GM21619 (cell line): ENCODE measurements around the gene UBE2E2.

Experiments used
- ATAC-seq: cut with Tn5 transposase; IDR thresholded peaks from one replicate; pipeline ENCODE4 v1.9.1; 2021; ENCODE audit not compliant: unreplicated experiment

The UBE2E2 gene

DNA sequence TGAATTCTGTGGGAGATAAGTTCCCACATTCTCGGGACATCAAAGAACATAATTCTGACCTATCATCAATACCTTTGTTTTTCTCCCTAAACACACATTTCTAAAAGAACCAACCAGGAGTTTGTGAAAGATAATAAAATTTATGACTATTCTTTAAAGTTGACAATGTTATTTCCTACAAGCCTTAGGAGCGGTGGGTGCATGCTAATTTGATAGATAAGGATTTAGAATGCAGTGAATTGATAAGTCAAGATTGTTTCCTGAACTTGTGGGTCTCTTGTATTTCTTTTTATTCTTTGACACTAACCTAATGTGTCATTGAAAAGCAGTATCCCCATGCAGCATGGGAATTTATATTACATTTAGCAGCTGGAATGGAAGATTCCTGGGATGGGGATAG lies 10.3 kb upstream of the UBE2E2 start:
- no peak for ATAC-seq

DNA sequence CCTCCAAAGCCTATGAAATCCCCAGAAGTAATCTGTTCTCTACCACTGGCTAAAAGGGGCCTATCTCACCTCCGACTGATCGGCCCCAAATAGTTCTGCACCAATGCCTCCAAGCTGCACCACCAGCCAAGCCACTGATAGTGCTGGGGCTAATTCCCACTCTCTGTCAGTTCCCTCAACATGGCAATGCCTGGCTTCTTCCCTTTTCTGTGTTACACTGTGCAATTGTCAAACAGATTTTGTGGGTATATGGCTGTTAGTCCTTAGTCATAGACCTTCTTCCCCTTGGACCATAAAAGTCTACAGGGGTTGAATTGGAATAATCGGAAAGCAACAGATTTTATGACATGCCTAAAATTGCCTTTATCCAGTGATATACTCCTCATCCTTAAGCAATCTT lies 9.3 kb upstream of the UBE2E2 start:
- no peak for ATAC-seq

DNA sequence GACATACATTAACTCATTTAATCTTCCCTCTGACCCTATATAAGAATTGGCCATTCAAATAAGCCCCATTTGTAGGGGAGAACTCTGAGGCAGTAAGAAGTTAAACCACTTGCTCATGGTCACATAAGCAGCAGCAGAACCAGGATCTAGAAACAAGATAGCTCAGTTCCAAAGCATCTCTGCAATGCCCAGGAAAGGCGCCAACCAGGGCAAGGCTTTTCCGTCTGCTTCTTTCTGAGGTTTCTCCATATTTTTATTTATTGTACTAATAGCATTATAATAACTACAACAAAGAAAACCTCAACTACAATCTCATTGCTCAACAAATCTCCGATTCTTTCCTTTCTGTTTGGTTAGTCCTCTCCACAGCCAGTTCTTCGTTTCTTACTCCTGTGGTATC lies 4.3 kb upstream of the UBE2E2 start:
- no peak for ATAC-seq

DNA sequence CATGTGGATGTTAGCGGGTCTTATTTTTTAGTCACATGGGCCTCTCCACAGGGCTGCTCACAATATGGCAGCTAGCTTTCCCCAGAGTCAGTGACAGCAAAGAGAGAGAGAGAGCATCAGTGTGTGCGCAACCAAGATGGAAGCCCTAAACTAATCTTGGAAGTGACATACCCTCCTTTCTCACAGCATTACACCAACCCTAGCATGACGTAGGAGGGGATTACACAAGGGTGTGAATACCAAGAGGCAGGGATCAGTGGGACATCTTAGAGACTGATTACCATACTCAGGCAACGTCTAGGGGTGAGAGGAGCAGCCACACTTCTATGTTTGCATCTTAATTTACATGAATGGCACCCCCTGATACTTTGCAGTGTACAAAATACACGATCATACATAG lies 3.5 kb upstream of the UBE2E2 start:
- ATAC-seq, result no peak

DNA sequence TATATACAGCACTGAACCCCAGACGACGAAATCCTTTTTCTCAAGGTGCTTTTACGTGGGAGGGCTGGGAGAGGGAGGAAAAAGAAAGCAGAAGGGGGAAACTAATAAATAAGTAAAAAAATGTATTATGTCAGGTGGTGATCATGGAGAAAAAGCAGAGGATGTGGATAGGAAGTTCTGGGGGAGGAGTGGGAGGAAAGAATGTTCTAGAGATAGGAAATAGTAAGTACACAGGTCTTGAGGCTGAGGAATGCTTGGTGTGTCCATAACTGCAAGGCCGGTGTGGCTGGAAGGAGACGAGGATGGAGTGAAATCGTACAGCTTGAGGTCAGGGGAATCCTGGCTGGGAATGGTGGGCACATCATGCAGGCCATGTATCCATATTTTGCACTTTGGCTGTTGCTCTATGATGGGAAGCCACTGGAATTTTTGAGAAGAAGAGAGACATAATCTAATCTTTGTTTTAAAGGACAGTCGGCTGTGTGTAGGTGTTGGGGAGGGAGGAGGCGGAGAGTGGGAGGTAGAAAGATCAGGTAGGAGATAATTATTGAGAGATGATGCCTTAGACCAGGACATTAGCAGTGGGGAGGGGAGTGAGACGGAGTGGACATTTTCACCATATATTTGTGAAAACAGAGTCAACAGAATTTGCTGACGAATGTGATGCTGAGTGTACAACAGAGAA lies 1.8 kb upstream of the UBE2E2 start:
- ATAC-seq, result no peak

DNA sequence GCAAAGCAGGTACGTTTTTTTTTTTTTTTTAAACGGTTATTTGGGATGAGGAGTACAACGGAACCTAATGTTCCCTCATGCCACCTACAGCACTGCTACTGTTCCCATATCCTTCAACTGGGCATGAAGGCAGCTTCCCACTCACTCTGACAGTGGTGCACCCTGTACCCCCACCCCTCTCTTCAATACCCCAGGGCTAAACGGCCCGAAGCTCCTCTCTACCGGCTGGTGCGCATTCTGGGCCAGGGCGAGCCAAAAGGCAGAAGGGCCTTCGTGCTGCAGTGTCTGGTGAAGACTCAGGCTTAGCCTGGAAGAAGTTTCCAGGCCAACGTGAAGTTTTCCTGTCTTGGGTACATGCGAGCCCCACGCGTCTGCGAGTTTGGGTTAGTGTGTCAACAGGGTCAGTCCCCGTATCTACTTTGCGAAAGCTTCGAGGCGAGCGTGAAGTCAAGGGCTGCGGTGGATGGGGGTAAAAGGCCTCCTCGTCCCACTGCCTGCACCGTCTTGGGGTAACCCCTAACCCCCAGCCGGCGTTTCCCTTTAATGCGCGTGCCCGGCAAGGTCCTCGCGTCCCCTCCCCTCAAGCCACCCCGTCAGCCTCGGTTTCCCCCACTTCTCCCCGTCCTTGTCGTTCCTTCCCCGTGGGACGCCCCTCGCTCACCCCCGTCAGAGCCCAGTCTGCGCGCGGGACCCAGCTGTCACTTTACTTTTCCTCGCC lies 765 bp upstream of the UBE2E2 start:
- peak; percentile 31 for ATAC-seq

DNA sequence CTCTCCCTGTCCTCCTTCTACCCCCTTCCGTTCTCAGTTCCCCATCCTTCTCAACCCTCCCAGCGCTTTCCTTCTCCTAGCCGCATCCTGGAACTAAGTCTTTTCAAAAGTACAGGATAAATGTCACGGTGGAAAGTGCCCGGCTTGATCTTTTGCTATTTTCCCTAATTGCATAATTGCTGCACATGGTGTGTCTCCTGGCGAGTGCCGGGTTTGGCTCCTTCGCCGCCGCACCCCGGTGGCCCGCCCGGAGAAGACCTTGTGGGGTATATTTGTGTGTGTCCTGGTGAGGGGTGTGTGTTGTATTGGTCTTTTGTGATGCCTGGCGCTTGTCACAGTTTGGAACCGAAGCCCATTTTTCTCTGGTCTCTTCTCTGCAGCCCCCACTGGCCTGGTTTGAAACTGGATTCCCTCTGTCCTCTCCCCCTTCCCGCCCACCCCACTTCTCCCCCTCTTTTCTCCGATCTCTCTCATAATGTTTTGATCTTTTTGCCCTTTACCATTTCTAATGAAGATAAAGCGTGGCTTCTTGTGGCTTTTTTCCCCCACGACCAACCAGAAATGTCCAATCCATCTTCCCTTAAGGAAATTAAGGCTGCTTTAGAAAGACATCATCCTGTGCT lies 692 bp downstream of the UBE2E2 start:
- ATAC-seq, result no peak

DNA sequence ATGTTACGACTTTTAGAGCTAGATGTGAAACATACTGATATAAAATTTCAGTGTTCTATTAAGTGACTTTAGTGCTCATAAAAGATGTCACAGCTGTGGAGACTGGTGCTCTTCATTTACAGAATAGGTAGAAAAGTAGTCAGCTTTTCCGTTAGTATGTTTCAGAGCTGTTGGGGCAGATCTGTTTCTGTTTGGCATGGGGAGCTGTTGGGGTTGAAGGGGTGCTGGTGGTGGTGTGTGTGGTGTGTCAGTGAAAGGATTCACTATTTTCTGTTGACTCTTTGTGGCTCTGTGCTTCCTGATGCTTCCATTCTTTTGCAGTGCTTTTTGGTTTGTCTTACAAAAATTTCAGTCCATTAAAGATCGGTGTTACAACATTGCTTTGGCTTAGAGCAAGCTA lies 3.2 kb downstream of the UBE2E2 start:
- no peak for ATAC-seq

DNA sequence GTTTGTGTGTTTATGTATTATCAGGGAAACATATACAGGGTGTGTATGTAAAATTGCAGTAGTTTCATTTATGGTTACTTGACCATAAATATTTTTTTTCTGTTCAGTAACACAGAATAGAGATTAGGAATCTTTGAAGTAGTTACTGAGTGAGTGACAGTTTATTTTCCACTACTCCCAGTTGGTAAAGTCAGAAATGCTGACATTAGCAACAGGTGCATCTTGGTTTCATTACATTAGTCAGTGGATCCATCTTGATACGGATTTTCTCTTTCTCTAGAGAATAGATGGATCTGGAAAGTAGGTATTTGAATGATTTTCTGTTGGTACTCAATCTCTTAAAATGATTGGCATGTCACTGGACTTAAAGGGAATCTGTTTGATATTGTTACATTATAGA lies 6.0 kb downstream of the UBE2E2 start:
- no peak for ATAC-seq

DNA sequence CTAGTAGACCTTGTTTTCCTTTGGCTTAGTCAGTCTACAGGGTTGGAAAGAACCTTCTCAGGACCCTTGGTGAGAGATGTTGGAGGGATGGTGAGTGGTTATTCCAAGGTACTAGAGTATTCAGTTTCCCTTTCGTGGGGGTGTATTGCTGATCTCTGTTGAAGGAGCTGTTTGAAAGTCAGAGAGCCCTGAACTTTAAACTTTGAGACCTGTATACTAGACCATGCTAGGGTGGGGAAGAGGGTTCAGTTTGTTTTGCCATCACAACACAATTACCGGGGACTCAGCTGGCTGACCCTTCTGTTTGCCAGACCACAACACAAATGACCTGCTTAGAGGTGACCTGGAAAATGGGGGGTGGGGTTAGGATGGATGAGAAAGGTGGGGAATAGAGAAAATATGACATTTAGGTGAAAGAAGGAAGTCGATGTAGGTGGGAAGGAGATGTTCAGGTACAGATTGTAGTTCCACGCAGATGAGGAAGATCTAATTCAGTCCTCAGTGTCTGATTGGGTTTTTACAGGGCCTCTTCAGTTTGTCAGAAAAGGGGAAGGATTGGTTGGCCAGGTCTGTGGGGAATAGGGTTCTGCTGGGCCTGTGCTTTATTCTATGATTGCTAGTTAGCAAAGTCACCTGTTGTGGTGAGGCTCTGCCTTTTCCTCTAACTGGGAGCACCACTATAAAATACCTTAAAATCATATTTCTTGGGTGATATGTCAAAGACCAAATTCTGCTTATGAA lies 6.8 kb downstream of the UBE2E2 start:
- no peak for ATAC-seq

DNA sequence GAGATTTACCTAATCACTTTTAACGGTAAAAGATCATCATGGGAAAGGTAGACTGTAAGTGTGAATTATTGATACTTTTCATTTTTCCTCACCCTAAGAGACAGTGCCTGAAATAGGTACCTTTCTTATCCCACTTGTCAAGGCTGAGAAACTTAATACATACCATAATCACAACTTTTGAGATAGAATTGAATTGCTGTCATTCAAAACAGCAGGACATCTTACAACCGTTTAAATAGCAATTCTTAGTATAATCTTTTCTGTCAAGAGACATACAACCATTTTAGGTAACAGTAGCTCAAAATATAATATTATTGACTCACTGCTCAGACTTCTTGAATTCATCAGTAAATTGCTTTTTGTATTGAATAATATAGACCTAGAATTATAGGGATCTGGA lies 10.7 kb downstream of the UBE2E2 start:
- ATAC-seq, result no peak

DNA sequence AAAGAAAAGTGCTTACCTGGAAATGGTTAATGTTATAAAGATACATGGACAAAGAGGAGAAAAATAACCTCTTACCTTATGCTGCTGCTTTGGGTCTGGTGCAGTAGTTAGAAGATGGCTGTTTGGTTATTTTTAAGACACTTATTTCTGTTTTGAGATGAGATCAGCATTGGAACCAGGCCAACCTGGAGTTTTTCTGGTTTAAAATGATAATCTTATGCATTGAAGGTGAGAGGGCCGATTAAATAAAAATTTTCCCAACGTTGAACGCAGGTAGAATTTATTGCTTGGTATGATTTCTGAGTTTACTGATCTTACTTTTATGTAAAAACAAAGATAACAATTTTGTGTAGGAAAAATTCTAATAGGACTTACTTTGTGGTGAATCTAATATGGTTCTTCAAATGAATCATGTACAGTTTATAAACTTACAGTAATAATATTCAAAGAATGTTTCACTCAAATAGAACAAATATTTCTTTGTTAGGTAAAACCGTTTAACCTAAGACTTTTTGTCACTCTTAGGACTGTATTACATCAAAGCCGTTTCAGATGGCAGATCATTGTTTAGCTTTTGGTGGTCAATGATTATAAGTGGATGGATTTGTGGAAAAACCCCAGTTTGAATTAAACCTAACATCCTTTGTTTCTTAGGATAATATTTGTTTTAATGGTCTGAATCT lies 14.9 kb downstream of the UBE2E2 start:
- no peak for ATAC-seq

DNA sequence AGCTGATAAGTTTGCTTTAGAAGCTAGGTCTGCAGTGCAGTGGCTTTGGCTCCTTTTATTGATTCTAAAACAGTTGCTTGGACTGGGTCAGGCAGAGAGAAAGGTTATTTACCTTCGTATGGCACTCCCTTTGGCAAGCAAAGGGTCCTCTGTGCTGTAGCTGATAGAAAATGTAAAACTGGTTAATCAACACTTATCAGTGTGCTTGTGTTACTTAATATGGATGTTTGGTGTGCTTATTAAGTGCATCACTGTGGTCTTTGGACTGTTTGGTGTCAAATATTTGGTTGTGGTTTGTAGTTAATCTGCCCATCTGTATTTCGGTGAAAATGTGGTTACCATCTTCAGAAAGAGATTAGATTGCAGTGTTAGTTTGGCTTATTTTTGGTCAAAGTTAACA lies 16.0 kb downstream of the UBE2E2 start:
- ATAC-seq, result peak; percentile 47

DNA sequence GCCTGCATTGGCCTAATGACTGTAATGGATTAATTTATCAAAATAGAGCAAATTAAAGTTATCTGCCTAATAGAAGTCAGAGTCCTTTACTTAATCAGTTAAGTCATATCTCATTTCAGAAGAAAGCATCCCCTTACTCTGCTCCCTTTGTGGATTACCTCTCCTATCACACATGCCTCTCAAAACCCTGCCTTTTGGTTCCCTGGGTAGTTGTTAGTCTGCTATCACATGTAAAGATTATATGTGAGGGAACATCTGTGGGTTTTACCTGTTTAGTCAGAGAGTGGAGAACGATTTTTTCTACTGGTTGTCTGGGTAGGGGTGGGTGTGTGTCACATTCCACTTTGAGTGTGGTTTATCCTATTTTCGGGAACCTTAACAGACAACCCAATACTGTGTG lies 16.4 kb downstream of the UBE2E2 start:
- peak; percentile 43 for ATAC-seq

DNA sequence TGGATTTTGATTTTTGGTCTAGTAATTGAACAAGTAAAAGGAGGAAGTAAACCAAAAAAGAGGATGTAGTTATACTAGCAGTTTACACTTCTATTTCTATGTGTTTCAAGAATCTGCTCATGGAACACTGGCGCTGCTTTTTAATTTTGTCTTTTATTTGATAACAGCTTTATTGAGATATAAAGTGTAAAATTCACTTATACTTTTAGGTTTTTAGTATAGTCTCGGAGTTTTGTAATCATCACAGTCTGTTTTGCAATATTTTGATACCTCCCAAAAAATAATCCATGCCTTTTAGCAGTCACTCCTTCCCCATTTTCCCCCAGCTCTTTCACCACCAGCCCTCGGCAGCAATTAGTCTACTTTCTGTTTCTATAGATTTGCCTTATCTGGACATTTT lies 18.0 kb downstream of the UBE2E2 start:
- no peak for ATAC-seq

DNA sequence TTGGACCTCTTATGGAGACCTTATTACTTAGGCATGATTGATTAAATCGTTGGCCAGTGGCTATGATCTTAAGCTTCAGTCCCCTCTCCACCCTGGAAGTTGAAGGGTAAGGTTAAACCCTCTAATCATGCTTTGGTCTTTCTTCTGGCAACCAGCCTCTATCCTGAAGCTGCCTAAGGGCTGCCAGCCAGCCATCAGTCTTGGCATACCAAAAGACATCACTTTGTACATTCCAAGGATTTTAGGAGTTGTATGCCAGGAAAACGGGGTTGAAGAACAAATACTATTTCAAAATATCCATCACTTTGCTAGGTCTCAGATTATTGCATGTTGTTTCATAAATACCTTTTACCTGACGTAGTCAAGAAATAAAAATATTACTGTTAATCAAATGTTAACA lies 28.9 kb downstream of the UBE2E2 start:
- no peak for ATAC-seq

DNA sequence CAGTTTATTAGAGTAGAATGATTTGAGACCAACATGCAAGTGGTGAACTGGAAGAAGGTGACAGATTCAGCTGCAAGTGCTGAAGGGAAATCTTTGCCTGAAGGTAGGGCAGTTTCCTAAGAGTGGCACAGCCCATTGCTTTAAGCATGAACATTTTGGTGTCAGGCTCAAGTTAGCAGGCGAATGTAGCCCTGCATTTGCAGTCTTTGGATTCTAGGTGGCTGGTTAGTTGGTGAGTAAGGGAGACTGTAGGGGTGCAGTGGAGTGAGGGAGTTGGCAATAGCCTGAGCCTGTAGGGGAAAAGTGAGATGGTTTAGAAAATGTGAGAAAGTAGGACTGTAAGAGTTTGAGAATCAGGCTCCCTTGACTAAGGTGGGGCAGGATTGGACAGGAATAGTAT lies 29.7 kb downstream of the UBE2E2 start:
- no peak for ATAC-seq

DNA sequence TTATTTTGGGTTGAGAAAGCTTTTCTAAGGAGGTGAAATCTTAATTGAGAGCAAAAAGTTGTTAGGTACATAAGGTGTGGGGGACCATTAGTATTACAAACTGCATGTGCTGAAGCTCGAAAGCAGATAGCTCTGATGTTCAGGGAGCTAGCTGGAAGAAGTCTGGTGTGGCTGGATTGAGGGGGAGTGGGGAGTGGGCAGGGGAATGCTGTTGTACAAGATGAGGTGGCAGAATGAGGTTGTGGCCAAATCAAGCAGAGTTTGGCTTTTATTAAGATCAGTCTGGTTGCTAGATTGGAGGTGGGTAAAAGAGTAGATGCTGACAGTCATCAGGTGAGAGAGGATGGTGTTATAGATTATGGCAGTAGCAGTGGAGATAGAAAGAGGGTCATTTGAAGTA lies 32.1 kb downstream of the UBE2E2 start:
- no peak for ATAC-seq

DNA sequence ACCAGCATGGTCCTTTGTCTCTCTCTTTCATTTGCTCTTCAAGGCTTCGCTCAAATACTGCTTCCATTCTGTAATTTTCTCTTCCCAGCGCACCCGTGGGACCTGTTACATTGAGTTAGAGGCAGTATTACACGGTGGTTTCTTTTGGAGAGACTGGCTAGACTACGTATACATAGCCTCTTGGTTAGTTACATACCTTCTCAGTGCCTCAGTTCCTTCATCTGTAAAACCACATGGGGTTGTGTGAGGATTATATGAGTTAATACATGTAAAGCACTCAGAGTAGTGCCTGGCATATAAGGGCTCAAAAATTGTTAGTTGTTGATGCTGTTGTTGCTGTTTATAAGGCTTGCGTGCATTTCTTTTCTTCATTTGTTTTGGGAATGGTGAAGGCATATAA lies 33.8 kb downstream of the UBE2E2 start:
- no peak for ATAC-seq

DNA sequence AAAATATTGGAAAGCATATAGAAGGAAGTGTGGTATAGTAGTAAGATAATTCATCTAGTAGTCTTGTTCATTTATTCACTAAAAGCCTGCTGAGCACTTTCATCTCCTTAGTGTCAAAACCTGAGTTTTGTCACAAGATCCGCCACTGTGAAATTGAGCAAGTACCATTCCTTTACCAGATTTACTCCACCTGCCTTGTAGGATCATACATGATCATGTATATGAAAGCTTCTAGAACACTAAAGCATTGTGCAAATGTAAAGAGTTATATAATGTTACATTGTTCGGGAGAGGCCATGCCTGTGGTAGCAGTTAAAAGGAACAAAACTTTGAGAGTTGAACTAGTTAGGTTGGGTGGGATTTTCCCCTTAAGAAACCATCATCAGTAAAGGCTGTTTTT lies 35.0 kb downstream of the UBE2E2 start:
- ATAC-seq, result no peak

DNA sequence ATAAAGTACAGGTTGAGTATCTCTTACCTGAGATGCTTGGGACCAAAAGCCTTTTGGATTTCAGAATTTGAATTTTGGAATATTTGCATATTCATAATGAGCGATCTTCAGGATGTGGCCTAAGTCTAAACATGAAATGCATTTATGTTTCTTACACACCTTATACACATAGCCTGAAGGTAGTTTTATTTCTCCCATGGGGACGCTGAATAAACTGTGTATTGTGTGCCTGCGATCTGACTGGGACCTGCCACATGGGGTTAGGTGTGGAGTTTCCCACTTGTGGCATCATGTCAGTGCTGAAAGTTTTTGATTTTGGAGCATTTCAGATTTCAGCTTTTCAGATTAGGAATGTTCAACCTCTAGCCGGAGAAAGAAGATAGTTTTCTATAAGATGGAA lies 35.5 kb downstream of the UBE2E2 start:
- ATAC-seq, result no peak
